HG03097 (cell line): ENCODE data around the gene EHD3.

ENCODE experiments used
- ATAC-seq: cut with Tn5 transposase; IDR thresholded peaks from one replicate; pipeline ENCODE4 v1.9.1; 2021; ENCODE audit not compliant: unreplicated experiment, low FRiP score

The EHD3 gene

DNA sequence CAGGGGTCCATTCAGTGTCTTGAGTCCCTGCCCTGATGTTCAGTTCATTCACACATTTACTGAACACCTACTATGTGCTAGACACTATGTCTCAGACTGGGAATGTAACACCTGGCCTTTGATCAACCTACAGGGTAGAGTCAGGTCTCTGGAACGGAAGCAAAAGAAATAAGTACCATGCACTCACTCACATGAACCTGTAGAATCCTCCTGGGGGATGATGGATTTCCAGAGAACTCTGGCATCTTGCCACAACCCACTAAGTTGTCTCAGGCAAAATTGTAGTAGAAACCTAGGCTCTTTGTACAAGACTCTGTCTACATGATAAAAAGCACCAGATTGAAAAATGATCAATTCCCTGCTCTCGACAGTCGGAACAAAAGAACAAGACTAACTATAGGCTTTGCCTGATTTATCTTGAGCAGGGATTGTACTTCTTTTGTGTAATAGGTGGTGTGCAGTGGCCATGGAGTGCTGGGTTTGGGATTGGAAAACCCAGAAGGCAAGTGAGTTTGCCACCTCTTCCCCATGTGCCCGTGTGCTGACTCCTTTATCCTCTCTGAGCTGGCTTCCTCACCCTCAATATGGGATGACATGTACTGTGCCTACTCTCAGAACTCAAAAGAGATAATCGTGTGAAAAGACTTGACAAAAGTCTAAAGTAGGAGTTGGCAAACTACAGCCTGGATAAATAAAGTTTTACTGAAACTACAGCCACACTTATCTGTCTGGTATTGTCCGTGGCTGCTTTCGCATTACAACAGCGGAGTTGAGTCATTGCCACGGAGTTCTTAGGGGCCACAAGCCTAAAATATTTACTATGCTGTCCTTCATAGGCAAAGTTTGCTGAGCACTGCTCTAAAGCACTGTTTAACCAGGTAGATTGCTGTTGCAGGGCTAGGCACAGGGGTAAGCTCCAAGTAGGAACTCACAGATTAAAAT, 21.0 kb upstream of the EHD3 start:
- no peak for ATAC-seq

DNA sequence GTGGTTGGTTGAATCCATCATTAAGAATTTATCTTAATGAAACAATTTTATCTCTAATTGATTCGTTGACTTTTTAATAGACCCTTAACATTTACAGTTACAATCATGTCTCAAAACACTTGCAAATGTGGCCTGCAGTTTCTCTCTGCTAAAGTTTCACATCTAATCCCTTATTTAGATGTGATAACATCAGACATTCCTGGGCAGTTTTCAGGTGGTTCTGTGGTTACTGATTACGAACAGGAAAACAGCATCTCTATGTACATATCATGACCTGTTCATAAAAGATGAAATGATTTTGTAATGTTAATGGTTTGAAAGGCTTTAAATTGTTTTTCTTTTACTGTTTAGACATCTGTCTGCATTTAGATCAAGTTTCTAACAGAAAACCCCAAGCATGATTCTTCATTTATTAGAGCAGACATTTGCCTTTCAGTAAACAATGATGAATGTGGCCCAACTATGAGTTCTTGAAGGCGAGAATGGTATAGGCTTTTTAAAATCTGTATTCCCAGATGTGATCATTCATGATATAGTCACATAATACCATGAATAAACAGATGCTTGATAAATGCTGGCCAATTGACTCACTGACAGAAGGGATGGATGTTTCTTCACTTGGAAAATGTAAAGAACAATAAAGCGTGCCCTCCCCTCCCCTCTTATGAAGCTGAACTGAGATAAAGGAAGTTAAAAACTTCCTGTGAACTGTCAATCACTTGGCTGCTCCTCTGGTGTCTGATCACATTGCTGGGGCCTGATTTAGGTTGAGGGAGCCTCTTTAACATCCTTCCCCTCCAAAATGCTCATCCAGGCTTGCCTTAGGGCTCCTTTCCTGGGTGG, 20.1 kb upstream of the EHD3 start:
- no peak for ATAC-seq

DNA sequence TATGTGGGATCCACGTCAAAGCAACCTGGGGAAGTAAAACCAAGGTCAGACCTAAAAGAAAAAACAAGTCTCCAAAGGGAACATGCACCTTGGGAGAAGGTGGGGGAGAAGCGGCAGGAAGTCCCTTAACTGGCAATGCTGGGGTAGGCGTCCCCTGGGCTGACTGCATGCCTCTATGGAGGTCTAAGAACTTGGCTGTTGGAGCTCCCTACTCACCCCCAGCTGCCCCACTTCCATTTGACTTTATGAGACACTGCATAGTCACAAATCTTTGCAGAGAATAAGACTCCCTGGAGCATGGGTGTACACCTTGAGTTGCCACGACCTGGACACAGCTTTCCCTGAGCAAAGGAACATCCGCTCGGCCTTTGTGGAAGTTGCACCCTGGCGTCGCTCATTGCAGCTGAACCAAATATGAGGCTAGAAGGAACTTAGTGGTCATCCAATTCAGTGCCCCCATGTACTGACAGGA, 19.5 kb upstream of the EHD3 start:
- ATAC-seq: no peak

DNA sequence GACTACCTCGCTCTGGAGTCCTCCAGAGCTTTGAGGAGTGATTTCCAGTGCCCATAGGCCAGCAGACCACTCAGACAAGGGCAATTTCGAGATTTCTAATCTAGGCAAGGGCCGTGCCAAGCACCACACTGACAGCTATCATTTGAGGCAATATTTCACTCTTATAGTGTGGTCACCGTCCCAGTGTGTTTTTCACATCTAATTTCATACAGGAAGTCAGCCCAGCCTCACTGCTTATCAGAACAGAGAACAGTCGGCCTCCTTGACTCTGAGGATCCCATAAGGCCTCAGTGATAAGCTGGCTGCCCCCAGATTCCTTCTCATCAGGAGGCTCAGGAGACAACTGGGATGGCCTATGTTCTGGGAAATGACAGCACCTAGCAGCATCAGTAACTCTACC, 17.2 kb upstream of the EHD3 start:
- ATAC-seq: no peak

DNA sequence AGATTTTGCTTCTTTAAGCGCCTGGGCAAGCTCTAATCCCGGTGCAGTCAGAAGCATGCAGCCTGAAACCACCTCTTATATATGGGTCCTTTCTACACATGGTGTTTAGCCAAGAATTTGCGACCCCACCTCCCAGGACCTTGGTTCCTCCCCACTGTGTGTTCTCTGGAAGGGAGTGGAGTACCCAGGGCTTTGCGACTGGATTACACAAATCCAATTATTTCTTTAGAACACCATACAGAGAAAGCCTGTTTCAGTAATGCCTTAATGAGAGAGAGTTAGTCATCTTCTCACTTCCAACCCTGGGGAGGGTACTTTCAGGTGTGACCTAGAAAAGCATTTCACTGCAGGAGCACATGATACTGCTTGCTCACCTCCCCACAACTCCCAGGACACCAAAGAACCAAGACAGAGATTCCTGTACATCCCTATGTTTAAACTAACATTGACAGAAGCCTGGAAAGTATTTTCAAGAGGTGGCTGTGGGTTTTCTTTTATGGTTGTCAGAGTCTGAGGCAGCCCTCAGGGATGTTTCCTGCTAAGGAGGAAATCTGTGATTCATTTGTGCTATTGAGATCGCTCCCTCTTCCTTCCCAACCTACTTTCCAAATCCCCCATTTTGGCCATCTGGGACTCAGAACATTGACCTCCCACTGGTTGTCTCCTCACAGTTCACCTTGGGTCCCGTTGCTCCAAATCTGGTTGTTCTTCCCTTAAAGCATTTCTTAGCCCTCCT, 16.3 kb upstream of the EHD3 start, which contains the start of gene CAPN14:
CAPN14 (minus strand) TSS at position 51 of the 736 bp plus-strand sequence. CDS start 12,068 bp downstream, outside the sequence.
- ATAC-seq: no peak

DNA sequence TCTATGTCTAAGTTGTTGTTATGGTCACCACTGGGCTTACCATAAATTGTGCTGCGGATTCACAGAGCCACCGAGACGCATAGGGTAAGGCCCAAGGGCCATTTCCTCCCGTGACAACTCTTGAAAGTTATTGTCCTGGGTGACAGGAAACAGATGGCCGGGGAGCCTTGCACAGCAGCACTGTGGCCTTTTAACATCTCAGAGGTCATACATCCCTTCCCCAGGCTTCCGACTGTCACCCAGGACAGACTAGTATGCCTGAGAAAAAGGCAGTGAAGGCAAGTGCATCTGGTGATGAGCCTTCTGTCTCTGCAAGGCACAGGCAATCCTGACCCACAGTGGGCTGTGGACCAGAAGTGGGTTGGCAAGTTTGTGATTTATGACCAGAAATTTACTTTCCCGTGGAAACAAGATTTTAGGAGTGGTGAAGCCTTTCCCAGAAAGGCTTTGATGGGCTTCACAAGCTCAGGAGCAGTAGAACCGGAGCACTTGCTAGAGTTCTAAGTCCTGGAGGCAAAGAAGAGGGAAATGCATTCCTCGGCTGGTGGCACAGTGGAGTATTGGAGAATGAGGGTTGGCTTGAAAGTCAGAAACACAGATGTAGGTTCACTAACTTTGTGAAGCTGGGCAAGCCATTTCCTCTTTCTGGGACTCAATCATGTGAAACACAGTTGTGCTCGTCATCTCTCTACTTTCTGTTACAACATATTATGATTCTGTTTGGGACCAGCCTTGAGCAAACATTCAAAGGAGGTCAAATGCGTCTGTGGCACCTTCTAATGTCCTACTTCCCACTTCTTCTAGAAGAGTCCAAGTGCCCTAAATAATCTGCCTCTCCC, 14.6 kb upstream of the EHD3 start:
- ATAC-seq: peak; percentile 65

DNA sequence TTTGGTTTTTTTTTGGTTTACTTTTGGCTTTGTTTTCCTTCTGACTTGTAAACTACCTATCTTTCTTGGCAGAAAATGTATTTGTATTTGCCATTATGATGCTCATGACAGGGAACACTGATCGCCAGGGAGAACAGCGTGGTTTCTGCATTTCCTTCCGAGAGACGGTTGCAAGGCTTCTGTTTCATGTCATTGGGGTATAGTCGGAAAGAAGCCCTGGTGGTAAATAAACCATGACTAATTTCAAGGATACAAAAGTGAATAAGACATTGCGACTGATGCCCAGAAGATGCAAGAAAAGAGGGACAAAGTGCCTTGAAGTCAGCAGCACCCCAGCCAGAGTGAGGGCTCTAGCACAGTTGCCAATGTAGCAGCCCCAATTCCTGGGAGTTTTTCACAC, 12.4 kb upstream of the EHD3 start:
- ATAC-seq: no peak

DNA sequence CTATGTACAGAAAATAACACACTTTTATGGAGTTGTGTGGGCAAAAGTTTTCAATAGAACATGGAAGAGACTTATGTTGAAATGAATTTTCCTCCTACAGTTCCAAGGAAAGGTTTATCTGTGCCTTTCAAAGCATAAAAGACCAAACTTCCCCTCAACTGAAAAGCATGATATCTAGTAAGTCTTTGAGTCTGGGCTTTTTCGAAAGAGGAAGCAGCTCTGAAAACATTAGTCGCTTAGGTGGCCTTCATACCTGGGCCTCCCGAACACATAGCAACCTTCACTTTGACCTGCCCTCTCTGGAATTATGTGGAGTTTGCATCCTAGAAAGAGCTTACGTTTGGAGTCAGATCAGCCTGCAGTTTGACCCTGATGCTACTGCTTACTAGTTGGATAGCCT, 11.9 kb upstream of the EHD3 start:
- no peak for ATAC-seq

DNA sequence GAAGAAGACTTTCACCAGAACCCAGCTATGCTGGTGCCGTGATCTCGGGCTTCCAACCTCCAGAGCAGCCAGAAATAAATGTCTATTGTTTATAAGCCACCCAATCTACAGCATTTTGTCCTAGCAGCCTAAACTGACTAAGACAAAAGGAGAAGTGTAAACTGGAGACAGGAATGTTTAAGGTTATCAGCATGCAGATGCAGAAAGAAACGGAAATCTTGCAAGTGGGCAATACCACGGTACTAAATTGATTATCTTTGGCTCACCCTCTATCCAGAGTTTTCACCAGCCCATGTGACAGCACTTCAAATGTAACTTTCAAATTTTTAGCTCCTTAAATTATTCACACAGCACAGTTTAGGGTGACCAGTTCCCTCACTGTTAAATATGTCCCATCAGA, 10.9 kb upstream of the EHD3 start:
- ATAC-seq: no peak

DNA sequence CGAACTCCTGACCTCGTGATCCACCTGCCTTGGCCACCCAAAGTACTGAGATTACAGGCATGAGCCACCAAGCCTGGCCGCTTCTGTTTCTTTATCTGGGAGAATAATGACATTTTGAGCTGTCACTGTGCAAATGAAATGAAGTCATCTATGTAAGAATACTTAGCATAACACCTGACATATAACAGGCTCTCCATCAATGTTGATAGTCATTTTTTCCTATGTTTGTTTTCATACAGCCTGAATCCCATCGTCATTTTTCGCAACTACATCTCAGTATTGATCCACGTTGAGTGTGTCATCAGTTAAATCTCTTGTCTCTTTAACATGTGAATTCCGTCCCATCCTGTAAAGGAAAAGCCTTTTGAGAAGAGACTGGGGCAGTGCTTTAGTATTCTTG, 10.2 kb upstream of the EHD3 start:
- ATAC-seq: no peak

DNA sequence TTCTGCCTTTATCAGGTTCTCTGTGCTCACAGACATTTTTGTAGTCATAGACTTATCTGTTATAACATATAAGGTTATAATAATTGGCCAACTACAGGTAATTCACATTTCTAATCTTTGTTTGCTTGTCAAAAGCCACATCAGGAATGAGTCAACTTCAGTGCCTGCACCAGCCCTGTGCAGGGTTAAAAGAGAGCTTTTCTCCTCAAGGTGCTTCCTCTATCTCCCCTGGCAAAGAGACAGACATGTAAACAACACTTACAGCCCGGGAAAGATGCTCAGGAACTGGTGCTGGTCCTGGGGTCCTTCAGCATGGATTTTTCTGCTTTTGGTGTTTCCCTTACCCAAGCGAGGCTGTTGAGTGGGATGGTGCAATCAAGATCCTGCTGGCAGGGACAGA, 7.7 kb upstream of the EHD3 start:
- ATAC-seq: no peak

DNA sequence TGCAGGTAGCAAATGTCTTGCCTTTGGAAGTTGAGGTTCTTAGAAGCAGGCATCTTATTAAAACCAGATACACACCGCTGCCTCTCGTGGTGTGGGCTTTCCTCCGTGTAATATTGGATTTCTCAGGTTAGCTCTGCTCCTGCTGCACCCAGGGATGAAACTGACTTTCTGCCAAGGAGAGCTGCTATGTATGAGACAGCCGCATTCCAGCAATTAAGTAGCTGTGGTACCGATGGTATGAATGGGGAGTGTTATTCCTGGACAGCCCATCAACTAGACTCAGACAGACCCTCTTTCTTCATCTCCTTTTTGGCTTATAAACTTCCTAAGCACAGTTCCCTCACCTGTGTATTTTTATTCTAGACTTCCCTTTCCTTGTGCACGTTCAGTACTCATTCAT, 6.8 kb upstream of the EHD3 start:
- no peak for ATAC-seq

DNA sequence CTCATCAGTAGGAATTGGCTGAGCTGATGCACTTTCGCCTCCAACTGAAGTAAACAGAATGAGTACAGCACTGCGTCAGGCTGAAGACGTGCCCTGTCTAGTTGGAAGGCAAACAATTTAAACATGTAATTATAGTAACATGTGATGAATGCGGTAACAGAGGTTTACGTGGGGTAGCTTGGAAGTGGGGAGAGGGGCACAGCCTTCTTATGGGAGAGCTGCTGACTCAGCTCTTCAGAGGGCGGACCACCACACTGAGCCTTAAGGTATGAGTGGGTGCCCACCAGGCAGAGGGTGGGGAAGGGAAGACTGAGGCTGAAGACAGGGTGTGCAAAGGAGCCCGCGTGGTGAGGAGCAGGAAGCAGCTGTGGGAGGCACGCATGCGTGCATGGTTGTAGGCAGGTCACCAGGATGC, 6.2 kb upstream of the EHD3 start:
- no peak for ATAC-seq

DNA sequence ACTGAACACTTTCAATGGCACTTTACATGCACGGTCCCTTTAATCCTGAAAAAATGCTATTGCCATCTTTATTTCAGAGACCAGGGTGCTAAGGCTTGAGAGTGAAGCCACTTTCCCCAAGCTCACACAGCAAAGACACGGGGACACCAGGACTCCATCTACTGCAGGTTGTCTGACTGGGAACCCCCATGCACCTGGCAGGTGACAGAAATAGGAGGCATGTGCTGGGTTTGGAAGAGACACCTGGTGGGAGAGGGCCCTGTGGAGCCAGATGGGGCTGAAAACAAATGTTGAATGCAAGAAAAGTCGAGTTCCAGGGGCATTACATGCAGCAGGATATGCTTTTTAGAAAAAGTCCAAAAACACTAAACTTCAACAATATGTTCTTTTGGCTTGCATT, 5.2 kb upstream of the EHD3 start:
- no peak for ATAC-seq

DNA sequence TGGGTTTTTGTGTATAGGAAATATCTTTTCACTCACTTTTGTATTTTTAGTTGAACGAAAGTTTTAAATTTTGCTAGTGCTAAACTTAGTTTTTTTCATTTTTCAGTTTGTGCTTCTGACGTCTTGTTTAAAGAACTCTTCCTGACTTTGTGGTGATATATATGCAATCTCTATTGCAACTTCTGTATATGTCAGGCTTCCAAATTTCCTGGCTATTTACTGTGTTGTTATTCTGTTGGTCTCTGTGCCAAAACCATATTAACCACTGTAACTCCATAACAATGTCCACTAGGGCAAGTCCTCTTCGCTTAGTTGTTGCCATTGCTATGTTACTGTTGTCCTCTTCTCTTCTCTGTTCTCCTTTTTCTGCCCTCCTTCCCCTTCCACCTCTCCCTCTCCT, 3.2 kb upstream of the EHD3 start:
- no peak for ATAC-seq

DNA sequence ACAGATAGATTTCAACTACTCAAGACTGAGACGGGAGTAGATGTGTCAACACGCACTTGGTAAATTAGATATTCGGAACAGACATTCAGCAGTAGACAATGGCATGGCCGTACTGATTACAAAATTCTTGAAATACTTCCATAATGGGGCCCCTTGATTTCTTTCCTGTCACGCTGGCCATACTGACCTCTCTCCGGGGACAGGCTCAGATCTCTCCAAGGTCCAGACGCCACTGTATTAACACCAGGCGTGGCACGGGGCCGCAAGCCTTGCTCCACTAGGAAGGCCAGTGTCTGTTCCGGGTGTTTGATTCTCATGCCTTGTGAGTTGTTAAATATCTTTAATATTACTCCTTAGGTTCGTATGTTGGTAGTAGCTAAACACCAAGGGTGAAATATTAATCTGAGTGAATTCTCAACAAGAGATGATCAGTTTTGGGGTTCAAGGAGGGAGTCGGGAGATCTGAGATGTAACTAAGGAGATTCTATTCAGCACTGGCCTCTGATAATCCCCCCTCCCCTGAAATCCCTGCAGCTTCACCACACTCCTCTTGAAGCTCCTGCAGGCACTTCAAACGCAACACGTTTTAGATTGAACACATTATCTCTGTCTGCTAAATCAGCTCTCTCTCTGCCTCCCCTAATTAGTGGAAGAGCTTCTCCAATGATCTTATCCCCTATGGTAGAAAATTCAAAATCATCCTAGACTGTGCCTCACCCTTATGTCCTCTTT, 2.2 kb upstream of the EHD3 start:
- no peak for ATAC-seq

DNA sequence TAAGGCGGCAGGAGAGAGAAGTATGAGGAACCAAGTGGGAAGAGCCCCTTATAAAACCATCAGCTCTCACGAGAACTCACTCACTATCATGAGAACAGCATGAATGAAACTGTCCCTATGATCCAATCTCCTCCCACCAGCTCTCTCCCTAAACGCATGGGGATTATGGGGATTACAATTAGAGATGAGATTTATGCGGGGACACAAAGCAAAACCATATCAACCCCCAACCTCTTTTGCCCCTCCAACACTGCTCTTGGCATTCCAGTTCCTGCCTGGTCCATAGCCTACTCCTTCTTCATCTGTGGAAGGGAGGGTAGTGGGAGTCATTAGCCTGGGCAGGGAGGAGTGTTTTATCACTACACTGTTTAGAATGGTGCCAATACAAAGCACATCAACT, 1.4 kb upstream of the EHD3 start:
- ATAC-seq: no peak

DNA sequence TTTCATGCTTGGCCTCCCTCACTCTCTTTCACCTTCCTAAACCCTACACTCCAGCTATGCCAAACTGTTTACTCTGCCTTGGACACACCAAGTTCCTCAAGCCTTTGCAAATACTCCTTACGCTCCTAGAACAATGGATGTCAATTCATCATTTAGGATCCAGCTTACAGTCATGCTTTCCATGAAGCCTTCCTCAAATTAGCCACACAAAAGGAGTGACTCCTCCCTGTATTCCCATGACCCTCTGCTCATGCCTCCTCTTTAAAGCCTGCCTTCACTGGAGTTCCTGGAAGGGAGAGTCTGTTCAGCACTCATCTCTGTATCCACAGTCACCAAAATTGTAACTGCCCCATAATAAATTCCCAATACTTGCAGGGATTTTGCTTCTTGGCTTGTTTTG, 721 bp upstream of the EHD3 start:
- ATAC-seq: no peak
